ENCODE measurements around the gene KDM4C. TPM values are rescaled to one million over a fixed set of nuclear protein-coding genes. Genes with fewer than 3 reads are reported as not detected.

KDM4C gene
- total and polyA plus RNA-seq, 2 of the 13 experiments (the other 11 are each of a cell fraction or from before 2014, with no cell fraction given), result 19.4 to 23.6 TPM

DNA sequence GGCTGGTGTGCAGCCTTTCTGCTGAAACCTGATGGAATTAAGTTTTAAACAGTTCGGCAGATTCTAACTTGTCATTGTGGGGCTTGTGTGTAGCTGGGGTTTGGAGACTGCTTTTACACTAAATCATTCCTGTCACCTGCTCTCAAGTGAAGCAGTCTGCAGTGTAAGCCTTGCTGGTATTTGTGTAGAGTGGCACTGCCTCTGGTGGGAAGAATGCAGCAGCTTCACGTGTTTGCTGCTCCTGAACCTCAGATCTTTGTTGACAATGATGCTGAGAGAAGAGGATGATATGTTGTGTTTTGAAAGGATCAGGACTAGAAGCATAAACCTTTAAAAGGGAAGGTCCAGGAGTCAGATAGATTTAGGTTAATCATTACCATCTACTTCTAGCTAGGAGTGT is 88.1 kb downstream of the KDM4C start (continued):
- TF ChIP-seq, protein P1, sequence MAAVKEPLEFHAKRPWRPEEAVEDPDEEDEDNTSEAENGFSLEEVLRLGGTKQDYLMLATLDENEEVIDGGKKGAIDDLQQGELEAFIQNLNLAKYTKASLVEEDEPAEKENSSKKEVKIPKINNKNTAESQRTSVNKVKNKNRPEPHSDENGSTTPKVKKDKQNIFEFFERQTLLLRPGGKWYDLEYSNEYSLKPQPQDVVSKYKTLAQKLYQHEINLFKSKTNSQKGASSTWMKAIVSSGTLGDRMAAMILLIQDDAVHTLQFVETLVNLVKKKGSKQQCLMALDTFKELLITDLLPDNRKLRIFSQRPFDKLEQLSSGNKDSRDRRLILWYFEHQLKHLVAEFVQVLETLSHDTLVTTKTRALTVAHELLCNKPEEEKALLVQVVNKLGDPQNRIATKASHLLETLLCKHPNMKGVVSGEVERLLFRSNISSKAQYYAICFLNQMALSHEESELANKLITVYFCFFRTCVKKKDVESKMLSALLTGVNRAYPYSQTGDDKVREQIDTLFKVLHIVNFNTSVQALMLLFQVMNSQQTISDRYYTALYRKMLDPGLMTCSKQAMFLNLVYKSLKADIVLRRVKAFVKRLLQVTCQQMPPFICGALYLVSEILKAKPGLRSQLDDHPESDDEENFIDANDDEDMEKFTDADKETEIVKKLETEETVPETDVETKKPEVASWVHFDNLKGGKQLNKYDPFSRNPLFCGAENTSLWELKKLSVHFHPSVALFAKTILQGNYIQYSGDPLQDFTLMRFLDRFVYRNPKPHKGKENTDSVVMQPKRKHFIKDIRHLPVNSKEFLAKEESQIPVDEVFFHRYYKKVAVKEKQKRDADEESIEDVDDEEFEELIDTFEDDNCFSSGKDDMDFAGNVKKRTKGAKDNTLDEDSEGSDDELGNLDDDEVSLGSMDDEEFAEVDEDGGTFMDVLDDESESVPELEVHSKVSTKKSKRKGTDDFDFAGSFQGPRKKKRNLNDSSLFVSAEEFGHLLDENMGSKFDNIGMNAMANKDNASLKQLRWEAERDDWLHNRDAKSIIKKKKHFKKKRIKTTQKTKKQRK (IDR thresholded peaks at IDR 0.05; ENCODE audit: low read length), result no peak
- TF ChIP-seq ARHGAP35 (CRISPR knock-in tag; IDR thresholded peaks at IDR 0.05; ENCODE audit: borderline replicate concordance), result no peak
- TF ChIP-seq CEBPG (CRISPR knock-in tag; IDR thresholded peaks at IDR 0.05), result no peak
- no peak for TF ChIP-seq GPBP1L1 (CRISPR knock-in tag; IDR thresholded peaks at IDR 0.05)
- no peak for TF ChIP-seq ZNF766 (CRISPR knock-in tag; IDR thresholded peaks at IDR 0.05; ENCODE audit: borderline replicate concordance)
- no peak for TF ChIP-seq ONECUT2 (CRISPR knock-in tag; IDR thresholded peaks at IDR 0.05)
- TF ChIP-seq ZNF773 (CRISPR knock-in tag; IDR thresholded peaks at IDR 0.05; ENCODE audit: borderline replicate concordance), result no peak
- no peak for TF ChIP-seq GFI1 (CRISPR knock-in tag; IDR thresholded peaks at IDR 0.05; ENCODE audit: borderline replicate concordance)
- TF ChIP-seq CHCHD3 (CRISPR knock-in tag; IDR thresholded peaks at IDR 0.05), result no peak
- no peak for TF ChIP-seq KLF6 (CRISPR knock-in tag; IDR thresholded peaks at IDR 0.05)
- no peak for TF ChIP-seq KAT8 (CRISPR knock-in tag; IDR thresholded peaks at IDR 0.05)
- TF ChIP-seq CREM (IDR thresholded peaks at IDR 0.05), result 0 out of 2 replicates have a peak, but pooled peaks have one; percentile 28
- TF ChIP-seq CREM (CRISPR knock-in tag; IDR thresholded peaks at IDR 0.05), result no peak
- TF ChIP-seq, protein P2, sequence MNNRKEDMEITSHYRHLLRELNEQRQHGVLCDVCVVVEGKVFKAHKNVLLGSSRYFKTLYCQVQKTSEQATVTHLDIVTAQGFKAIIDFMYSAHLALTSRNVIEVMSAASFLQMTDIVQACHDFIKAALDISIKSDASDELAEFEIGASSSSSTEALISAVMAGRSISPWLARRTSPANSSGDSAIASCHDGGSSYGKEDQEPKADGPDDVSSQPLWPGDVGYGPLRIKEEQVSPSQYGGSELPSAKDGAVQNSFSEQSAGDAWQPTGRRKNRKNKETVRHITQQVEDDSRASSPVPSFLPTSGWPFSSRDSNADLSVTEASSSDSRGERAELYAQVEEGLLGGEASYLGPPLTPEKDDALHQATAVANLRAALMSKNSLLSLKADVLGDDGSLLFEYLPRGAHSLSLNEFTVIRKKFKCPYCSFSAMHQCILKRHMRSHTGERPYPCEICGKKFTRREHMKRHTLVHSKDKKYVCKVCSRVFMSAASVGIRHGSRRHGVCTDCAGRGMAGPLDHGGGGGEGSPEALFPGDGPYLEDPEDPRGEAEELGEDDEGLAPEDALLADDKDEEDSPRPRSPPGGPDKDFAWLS (CRISPR knock-in tag; IDR thresholded peaks at IDR 0.05; ENCODE audit: borderline replicate concordance), result no peak
- no peak for TF ChIP-seq U2AF1 (optimal IDR thresholded peaks at IDR 0.05; ENCODE audit: low read depth, low read length)
- no peak for TF ChIP-seq ZNF460 (CRISPR knock-in tag; IDR thresholded peaks at IDR 0.05; ENCODE audit: borderline replicate concordance)
- TF ChIP-seq TCF7 (IDR thresholded peaks at IDR 0.05; ENCODE audit: low read depth), result peak; percentile 51; the same call in 1 of the 2 replicates
- TF ChIP-seq FOXJ3 (CRISPR knock-in tag; IDR thresholded peaks at IDR 0.05; ENCODE audit: borderline replicate concordance), result no peak
- no peak for TF ChIP-seq ZNF567 (CRISPR knock-in tag; IDR thresholded peaks at IDR 0.05; ENCODE audit: borderline replicate concordance)
- peak; percentile 41; the same call in 1 of the 2 replicates for TF ChIP-seq ARID5B (CRISPR knock-in tag; IDR thresholded peaks at IDR 0.05)
- no peak for TF ChIP-seq MLLT10 (CRISPR knock-in tag; IDR thresholded peaks at IDR 0.05)
- no peak for TF ChIP-seq HNF4A (CRISPR knock-in tag; IDR thresholded peaks at IDR 0.05)
